Neural crest cell (in vitro differentiated cells): ENCODE measurements around the gene PRSS38. TPM values are rescaled to one million over a fixed set of nuclear protein-coding genes. Genes with fewer than 3 reads are reported as not detected.
A peak's percentile ranks its signal among the peaks of the same experiment; 100 is the strongest.

Source experiments
- DNase-seq: peaks from one replicate; pipeline ENCODE4 v3.0.0; 2021; ENCODE audit warnings: low read depth, mixed read lengths, low spot score
- H3K27ac Mint-ChIP-seq: one replicate; pipeline ENCODE4 v1.8.0; 2021; ENCODE audit warnings: mild to moderate bottlenecking, mixed read lengths; ENCODE audit not compliant: unreplicated experiment
- H3K27me3 Mint-ChIP-seq: 2 replicates; pipeline ENCODE4 v1.8.0; 2021; ENCODE audit warnings: low read depth, mild to moderate bottlenecking, mixed read lengths
- H3K36me3 Mint-ChIP-seq: 2 replicates; pipeline ENCODE4 v1.8.0; 2021; ENCODE audit warnings: low read depth, mild to moderate bottlenecking, mixed read lengths
- H3K4me1 Mint-ChIP-seq: 2 replicates; pipeline ENCODE4 v1.8.0; 2021; ENCODE audit warnings: mixed read lengths
- H3K4me3 Mint-ChIP-seq: one replicate; pipeline ENCODE4 v1.8.0; 2021; ENCODE audit warnings: mild to moderate bottlenecking, mixed read lengths
- H3K9me3 Mint-ChIP-seq: 2 replicates; pipeline ENCODE4 v1.8.0; 2021; ENCODE audit warnings: mixed read lengths
- CTCF ChIP-seq: fragments of 200-600 bp; sonication (generic); conservative IDR thresholded peaks from 2 replicates; pipeline ENCODE4 v1.5.0; 2021; ENCODE audit warnings: antibody characterized with exemption, mild to moderate bottlenecking
- total RNA-seq: library from RNA; stranded (reverse); gene quantifications from 2 replicates; pipeline ENCODE4 v1.2.1, GENCODE V29; 2021

The PRSS38 gene
- total RNA-seq, 1 donor from 2014 or later, result not detected

- Mint-ChIP-seq H3K9me3 (no peaks in the 10 kb centered on the region), H3K4me1 (peaks cover 5% of the 10 kb centered on the region), H3K27ac (peak overlapping the region; percentile 50), H3K36me3 (no peaks in the 10 kb centered on the region), H3K4me3 (no peak overlapping the region), H3K27me3 (no peaks in the 10 kb centered on the region)
- TF ChIP-seq CTCF, result no peak
- DNase-seq, result no peak
These were observed 39.1 kb upstream of the PRSS38 start for GRCh38 chr1:227776331-227776771.

- H3K4me3 Mint-ChIP-seq, result no peak overlapping the region
- no peaks in the 10 kb centered on the region for H3K36me3 Mint-ChIP-seq
- no peak overlapping the region for H3K27ac Mint-ChIP-seq
- H3K9me3 Mint-ChIP-seq, result no peaks in the 10 kb centered on the region
- TF ChIP-seq CTCF, result no peak
- H3K4me1 Mint-ChIP-seq, result peaks cover 5% of the 10 kb centered on the region
- H3K27me3 Mint-ChIP-seq, result no peaks in the 10 kb centered on the region
- no peak for DNase-seq
These were observed 38.3 kb upstream of the PRSS38 start for GRCh38 chr1:227777156-227777555.

- no peak overlapping the region for H3K27ac Mint-ChIP-seq
- no peak for TF ChIP-seq CTCF
- no peak overlapping the region for H3K4me3 Mint-ChIP-seq
- H3K4me1 Mint-ChIP-seq, result peaks cover 5% of the 10 kb centered on the region
- no peaks in the 10 kb centered on the region for H3K36me3 Mint-ChIP-seq
- no peaks in the 10 kb centered on the region for H3K9me3 Mint-ChIP-seq
- no peak for DNase-seq
- no peaks in the 10 kb centered on the region for H3K27me3 Mint-ChIP-seq
These were observed 37.8 kb upstream of the PRSS38 start for GRCh38 chr1:227777646-227778045.

- H3K27ac Mint-ChIP-seq, result no peak overlapping the region
- H3K4me3 Mint-ChIP-seq, result no peak overlapping the region
- no peaks in the 10 kb centered on the region for H3K9me3 Mint-ChIP-seq
- no peak for DNase-seq
- H3K27me3 Mint-ChIP-seq, result no peaks in the 10 kb centered on the region
- no peaks in the 10 kb centered on the region for H3K36me3 Mint-ChIP-seq
- H3K4me1 Mint-ChIP-seq, result peaks cover 5% of the 10 kb centered on the region
- TF ChIP-seq CTCF, result no peak
These were observed 37.0 kb upstream of the PRSS38 start for GRCh38 chr1:227778401-227778947.

- no peak for DNase-seq
- Mint-ChIP-seq H3K4me1 (peaks cover 5% of the 10 kb centered on the region), H3K4me3 (no peak overlapping the region), H3K36me3 (no peaks in the 10 kb centered on the region), H3K27ac (no peak overlapping the region), H3K27me3 (no peaks in the 10 kb centered on the region), H3K9me3 (no peaks in the 10 kb centered on the region)
- no peak for TF ChIP-seq CTCF
These were observed 36.4 kb upstream of the PRSS38 start for GRCh38 chr1:227779021-227779441.
